H9 (cell line): Measurements from ENCODE around the gene TANK. TPM values are rescaled to one million over a fixed set of nuclear protein-coding genes. Genes with fewer than 3 reads are reported as not detected.

Source experiments
- DNase-seq: peaks from one replicate; pipeline ENCODE4 v3.0.0-alpha.2; 2017
- H2AFZ ChIP-seq: one replicate; pipeline ENCODE4 v1.6.1; 2013; ENCODE audit warnings: mild to moderate bottlenecking, low read length, control low read depth, moderate library complexity
- H2AK5ac ChIP-seq: 2 replicates; pipeline ENCODE4 v1.6.1; 2013; ENCODE audit warnings: low read length, control low read depth, mixed read lengths; ENCODE audit not compliant: insufficient read length
- H2BK120ac ChIP-seq: one replicate; pipeline ENCODE4 v1.6.1; 2013; ENCODE audit warnings: low read depth, mild to moderate bottlenecking, low read length, control low read depth, inconsistent platforms; ENCODE audit not compliant: poor library complexity, severe bottlenecking
- H2BK12ac ChIP-seq: 2 replicates; pipeline ENCODE4 v1.6.1; 2013; ENCODE audit warnings: low read length, control low read depth, mixed read lengths, low read depth; ENCODE audit not compliant: insufficient read length
- H2BK15ac ChIP-seq: 2 replicates; pipeline ENCODE4 v1.6.1; 2013; ENCODE audit warnings: low read depth, low read length, control low read depth
- H2BK20ac ChIP-seq: one replicate; pipeline ENCODE4 v1.6.1; 2013; ENCODE audit warnings: low read depth, mild to moderate bottlenecking, low read length, control low read depth, inconsistent platforms; ENCODE audit not compliant: poor library complexity, severe bottlenecking
- H2BK5ac ChIP-seq: 2 replicates; pipeline ENCODE4 v1.6.1; 2013; ENCODE audit warnings: low read length, control low read depth, mixed read lengths; ENCODE audit not compliant: insufficient read length
- H3K14ac ChIP-seq: 2 replicates; pipeline ENCODE4 v1.6.1; 2013; ENCODE audit warnings: low read length, control low read depth; ENCODE audit not compliant: insufficient read depth
- H3K18ac ChIP-seq: 2 replicates; pipeline ENCODE4 v1.6.1; 2013; ENCODE audit warnings: low read depth, mild to moderate bottlenecking, mixed read lengths, low read length, control low read depth; ENCODE audit not compliant: insufficient read length
- H3K23ac ChIP-seq: 2 replicates; pipeline ENCODE4 v1.6.1; 2013; ENCODE audit warnings: low read length, control low read depth, mixed read lengths, low read depth; ENCODE audit not compliant: insufficient read length
- H3K23me2 ChIP-seq: 2 replicates; pipeline ENCODE4 v1.6.1; 2013; ENCODE audit warnings: low read depth, mild to moderate bottlenecking, mixed read lengths, low read length, control low read depth; ENCODE audit not compliant: insufficient read length, poor library complexity, severe bottlenecking
- H3K27ac ChIP-seq: 2 replicates; pipeline ENCODE4 v1.5.1; 2013; ENCODE audit warnings: low read length, control low read depth, mixed read lengths, low read depth; ENCODE audit not compliant: insufficient read length
- H3K27me3 ChIP-seq: 2 replicates; pipeline ENCODE4 v1.6.1; 2013; ENCODE audit warnings: low read length, control low read depth, inconsistent platforms; ENCODE audit not compliant: insufficient read depth
- H3K4ac ChIP-seq: 2 replicates; pipeline ENCODE4 v1.6.1; 2013; ENCODE audit warnings: low read depth, mild to moderate bottlenecking, control low read depth, inconsistent platforms, low read length, moderate library complexity
- H3K4me1 ChIP-seq: 2 replicates; pipeline ENCODE4 v1.6.1; 2013; ENCODE audit warnings: low read length, control low read depth, inconsistent platforms; ENCODE audit not compliant: insufficient read depth
- H3K4me2 ChIP-seq: 2 replicates; pipeline ENCODE4 v1.6.1; 2013; ENCODE audit warnings: low read length, control low read depth, mixed read lengths; ENCODE audit not compliant: insufficient read length, insufficient read depth
- H3K56ac ChIP-seq: 2 replicates; pipeline ENCODE4 v1.6.1; 2013; ENCODE audit warnings: low read depth, mild to moderate bottlenecking, mixed read lengths, low read length, control low read depth; ENCODE audit not compliant: insufficient read length
- H3K79me1 ChIP-seq: 2 replicates; pipeline ENCODE4 v1.6.1; 2013; ENCODE audit warnings: low read depth, mild to moderate bottlenecking, moderate library complexity, low read length, control low read depth, inconsistent platforms; ENCODE audit not compliant: insufficient read depth, poor library complexity, severe bottlenecking
- H3K79me2 ChIP-seq: 2 replicates; pipeline ENCODE4 v1.6.1; 2013; ENCODE audit warnings: low read length, control low read depth, inconsistent platforms; ENCODE audit not compliant: insufficient read depth
- H3K9ac ChIP-seq: 2 replicates; pipeline ENCODE4 v1.6.1; 2013; ENCODE audit warnings: low read length, control low read depth, mixed read lengths; ENCODE audit not compliant: insufficient read length; ENCODE audit errors: extremely low read depth
- H3K9me3 ChIP-seq: one replicate; pipeline ENCODE4 v1.6.1; 2013; ENCODE audit warnings: low read depth, low read length, inconsistent platforms; ENCODE audit not compliant: control insufficient read depth
- H3T11ph ChIP-seq: one replicate; pipeline ENCODE4 v1.6.1; 2013; ENCODE audit warnings: mild to moderate bottlenecking, low read length, control low read depth, inconsistent platforms
- H4K20me1 ChIP-seq: one replicate; pipeline ENCODE4 v1.6.1; 2013; ENCODE audit not compliant: control insufficient read depth, insufficient read length, insufficient read depth
- H4K5ac ChIP-seq: 2 replicates; pipeline ENCODE4 v1.6.1; 2013; ENCODE audit warnings: low read depth, mild to moderate bottlenecking, mixed read lengths, low read length, control low read depth; ENCODE audit not compliant: insufficient read length
- H4K8ac ChIP-seq: replicated peaks from 2 replicates; pipeline ENCODE4 v1.6.1; 2013; ENCODE audit warnings: low read length, control low read depth, mixed read lengths, low read depth; ENCODE audit not compliant: insufficient read length
- H4K91ac ChIP-seq: 2 replicates; pipeline ENCODE4 v1.6.1; 2013; ENCODE audit warnings: low read depth, mild to moderate bottlenecking, moderate library complexity, mixed read lengths, low read length, control low read depth; ENCODE audit not compliant: insufficient read length
- H3K27ac Mint-ChIP-seq, 3 experiments: 2 replicates in 2 of 3; 3 replicates in 1 of 3; pipeline ENCODE4 v1.8.0; 2020 to 2021; ENCODE audit warnings: mixed read lengths in 3 of 3, mild to moderate bottlenecking in 1 of 3, moderate library complexity in 1 of 3
- H3K27me3 Mint-ChIP-seq: 2 replicates; pipeline ENCODE4 v1.8.0; 2021; ENCODE audit warnings: low read depth, mild to moderate bottlenecking, moderate library complexity, mixed read lengths
- H3K36me3 Mint-ChIP-seq, 3 experiments: 2 replicates in 2 of 3; 3 replicates in 1 of 3; pipeline ENCODE4 v1.8.0; 2020 to 2021; ENCODE audit warnings: low read depth in 3 of 3, mixed read lengths in 3 of 3; ENCODE audit not compliant: insufficient read depth in 1 of 3
- H3K4me1 Mint-ChIP-seq, 2 experiments: 2 replicates each; pipeline ENCODE4 v1.8.0; 2020; ENCODE audit warnings: mixed read lengths in 2 of 2
- H3K4me3 Mint-ChIP-seq, 2 experiments: 2 replicates in 1 of 2; 3 replicates in 1 of 2; pipeline ENCODE4 v1.8.0; 2020 to 2021; ENCODE audit warnings: mild to moderate bottlenecking in 2 of 2, mixed read lengths in 2 of 2, moderate library complexity in 1 of 2
- H3K9me3 Mint-ChIP-seq, 2 experiments: 2 replicates in 1 of 2; 3 replicates in 1 of 2; pipeline ENCODE4 v1.8.0; 2020; ENCODE audit warnings: mild to moderate bottlenecking in 2 of 2, mixed read lengths in 2 of 2, moderate library complexity in 1 of 2
- WGBS: extraction: QIAGEN DNeasy Blood & Tissue Kit; methylation state at CpG from one replicate; pipeline ENCODE4 v1.1.7; 2013; ENCODE audit warnings: missing lambda C conversion rate, low lambda C conversion rate, mixed read lengths; ENCODE audit not compliant: insufficient read length; ENCODE audit errors: extremely low coverage; 5-methylcytosine and 5-hydroxymethylcytosine counted together
- total RNA-seq: library from RNA; stranded (reverse); gene quantifications from 2 replicates; pipeline ENCODE4 v1.2.1, GENCODE V29; 2021
- TF ChIP-seq, protein P1 (sequence below): fragments of 200-600 bp; sonication (generic); conservative IDR thresholded peaks from 3 replicates; pipeline ENCODE4 v1.8.0; 2021; ENCODE audit warnings: antibody characterized with exemption, mild to moderate bottlenecking

Gene TANK
- total RNA-seq, 1 experiment from 2014 or later = 23.9 TPM

DNA sequence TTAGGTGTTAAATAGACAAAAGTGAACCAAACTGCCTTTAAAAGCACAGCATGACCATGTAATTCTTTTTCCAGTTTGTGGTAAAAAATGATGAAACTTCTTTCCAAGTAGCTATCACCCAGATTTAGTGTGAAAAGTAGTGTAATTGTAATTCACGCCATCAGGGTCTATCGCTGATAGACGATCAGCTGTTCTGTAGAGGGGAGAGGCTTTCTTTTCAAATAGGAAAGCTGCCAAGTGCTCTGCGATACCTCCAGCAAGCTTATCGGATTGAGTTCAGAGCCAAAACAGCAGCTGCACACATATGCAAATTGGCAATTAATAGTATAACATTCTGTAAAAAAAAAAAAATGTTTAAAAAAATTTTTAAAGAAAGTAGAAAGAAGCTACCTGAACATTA, 86.1 kb downstream of the TANK start:
- no peak overlapping the region for H3K4me2 ChIP-seq
- TF ChIP-seq, protein P1, sequence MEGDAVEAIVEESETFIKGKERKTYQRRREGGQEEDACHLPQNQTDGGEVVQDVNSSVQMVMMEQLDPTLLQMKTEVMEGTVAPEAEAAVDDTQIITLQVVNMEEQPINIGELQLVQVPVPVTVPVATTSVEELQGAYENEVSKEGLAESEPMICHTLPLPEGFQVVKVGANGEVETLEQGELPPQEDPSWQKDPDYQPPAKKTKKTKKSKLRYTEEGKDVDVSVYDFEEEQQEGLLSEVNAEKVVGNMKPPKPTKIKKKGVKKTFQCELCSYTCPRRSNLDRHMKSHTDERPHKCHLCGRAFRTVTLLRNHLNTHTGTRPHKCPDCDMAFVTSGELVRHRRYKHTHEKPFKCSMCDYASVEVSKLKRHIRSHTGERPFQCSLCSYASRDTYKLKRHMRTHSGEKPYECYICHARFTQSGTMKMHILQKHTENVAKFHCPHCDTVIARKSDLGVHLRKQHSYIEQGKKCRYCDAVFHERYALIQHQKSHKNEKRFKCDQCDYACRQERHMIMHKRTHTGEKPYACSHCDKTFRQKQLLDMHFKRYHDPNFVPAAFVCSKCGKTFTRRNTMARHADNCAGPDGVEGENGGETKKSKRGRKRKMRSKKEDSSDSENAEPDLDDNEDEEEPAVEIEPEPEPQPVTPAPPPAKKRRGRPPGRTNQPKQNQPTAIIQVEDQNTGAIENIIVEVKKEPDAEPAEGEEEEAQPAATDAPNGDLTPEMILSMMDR = no peak

More for the DNA sequence above, 86.1 kb downstream of the TANK start:
- no peak overlapping the region for H3K9ac ChIP-seq
- no peak overlapping the region for H2AK5ac ChIP-seq
- no peaks in the 10 kb centered on the region for H4K20me1 ChIP-seq
- Mint-ChIP-seq H3K36me3 (no peaks in the 10 kb centered on the region; a peak in 1 of 7 replicates), H3K27me3 (peaks cover 16% of the 10 kb centered on the region), H3K4me3 (peak overlapping the region; percentile 5 to 82; a peak in 3 of 5 replicates), H3K9me3 (no peaks in the 10 kb centered on the region), H3K4me1 (peaks cover 47 to 49% of the 10 kb centered on the region in 2 experiments), H3K27ac (no peak overlapping the region)
- no peak overlapping the region for H2AFZ ChIP-seq
- H3K27me3 ChIP-seq = no peaks in the 10 kb centered on the region
- H3T11ph ChIP-seq = no peak overlapping the region
- no peaks in the 10 kb centered on the region for H3K79me1 ChIP-seq
- no peak overlapping the region for H3K14ac ChIP-seq
- H2BK120ac ChIP-seq = no peak overlapping the region
- no peaks in the 10 kb centered on the region for H3K9me3 ChIP-seq
- H3K56ac ChIP-seq = no peak overlapping the region
- no peak overlapping the region for H4K5ac ChIP-seq
- no peaks in the 10 kb centered on the region for H3K79me2 ChIP-seq
- WGBS = no CpG with 5 or more reads among the region's 5 CpGs
- H3K27ac ChIP-seq = no peak overlapping the region
- no peaks in the 10 kb centered on the region for H3K23me2 ChIP-seq
- H3K18ac ChIP-seq = no peak overlapping the region
- H4K91ac ChIP-seq = no peak overlapping the region
- DNase-seq = no peak
- no peak overlapping the region for H2BK15ac ChIP-seq
- H2BK12ac ChIP-seq = no peak overlapping the region
- no peak overlapping the region for H3K23ac ChIP-seq
- H2BK20ac ChIP-seq = no peak overlapping the region
- peaks cover 10% of the 10 kb centered on the region; the same call in 1 of the 2 replicates for H3K4me1 ChIP-seq
- no peak overlapping the region for H3K4ac ChIP-seq
- no peak overlapping the region for H4K8ac ChIP-seq
- no peak overlapping the region for H2BK5ac ChIP-seq
